Measurements from ENCODE around the gene KIAA1671.

Gene KIAA1671

DNA sequence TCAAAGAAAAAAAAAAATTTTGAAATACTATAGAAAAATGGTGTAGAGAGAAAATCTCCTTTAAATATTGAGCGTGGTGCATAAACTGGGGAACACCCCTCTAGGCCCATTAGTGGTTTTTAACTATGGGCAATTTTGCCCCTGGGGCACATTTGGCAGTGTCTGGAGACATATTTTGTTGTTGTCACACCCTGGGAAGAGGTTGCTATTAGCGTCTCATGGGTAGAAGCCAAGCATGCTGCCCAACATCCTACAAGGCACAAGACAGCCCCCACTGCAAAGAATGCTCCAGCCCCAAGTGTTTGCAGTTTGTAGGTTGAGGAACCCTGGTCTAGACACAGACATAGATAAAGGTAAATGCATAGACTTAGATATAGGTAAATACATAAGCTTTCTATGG, 92.6 kb downstream of the KIAA1671 start:
- no peak overlapping the region for H3K4me3 ChIP-seq (IDR thresholded peaks at IDR 0.05; ENCODE audit: insufficient read depth, low read depth, low read length)
- no peak overlapping the region for H3K9ac ChIP-seq
- H3K36me3 ChIP-seq (ENCODE audit: insufficient read depth): no peaks in the 10 kb centered on the region
- no peaks in the 10 kb centered on the region for H3K27me3 ChIP-seq (ENCODE audit: insufficient read depth, low read depth)
- no peaks in the 10 kb centered on the region for H3K79me2 ChIP-seq (ENCODE audit: insufficient read depth, low read depth)
- no peaks in the 10 kb centered on the region for H3K4me1 ChIP-seq (ENCODE audit: low read depth, poor library complexity, severe bottlenecking)
- no peaks in the 10 kb centered on the region for H4K20me1 ChIP-seq (ENCODE audit: insufficient read depth)
- no peak overlapping the region for H3K27ac ChIP-seq
- no peak overlapping the region for H3K4me2 ChIP-seq
- no peak overlapping the region for H2AFZ ChIP-seq (ENCODE audit: low read depth)
- TF ChIP-seq, protein P1, sequence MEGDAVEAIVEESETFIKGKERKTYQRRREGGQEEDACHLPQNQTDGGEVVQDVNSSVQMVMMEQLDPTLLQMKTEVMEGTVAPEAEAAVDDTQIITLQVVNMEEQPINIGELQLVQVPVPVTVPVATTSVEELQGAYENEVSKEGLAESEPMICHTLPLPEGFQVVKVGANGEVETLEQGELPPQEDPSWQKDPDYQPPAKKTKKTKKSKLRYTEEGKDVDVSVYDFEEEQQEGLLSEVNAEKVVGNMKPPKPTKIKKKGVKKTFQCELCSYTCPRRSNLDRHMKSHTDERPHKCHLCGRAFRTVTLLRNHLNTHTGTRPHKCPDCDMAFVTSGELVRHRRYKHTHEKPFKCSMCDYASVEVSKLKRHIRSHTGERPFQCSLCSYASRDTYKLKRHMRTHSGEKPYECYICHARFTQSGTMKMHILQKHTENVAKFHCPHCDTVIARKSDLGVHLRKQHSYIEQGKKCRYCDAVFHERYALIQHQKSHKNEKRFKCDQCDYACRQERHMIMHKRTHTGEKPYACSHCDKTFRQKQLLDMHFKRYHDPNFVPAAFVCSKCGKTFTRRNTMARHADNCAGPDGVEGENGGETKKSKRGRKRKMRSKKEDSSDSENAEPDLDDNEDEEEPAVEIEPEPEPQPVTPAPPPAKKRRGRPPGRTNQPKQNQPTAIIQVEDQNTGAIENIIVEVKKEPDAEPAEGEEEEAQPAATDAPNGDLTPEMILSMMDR (conservative IDR thresholded peaks at IDR 0.05; ENCODE audit: low read depth, low read length): no peak

DNA sequence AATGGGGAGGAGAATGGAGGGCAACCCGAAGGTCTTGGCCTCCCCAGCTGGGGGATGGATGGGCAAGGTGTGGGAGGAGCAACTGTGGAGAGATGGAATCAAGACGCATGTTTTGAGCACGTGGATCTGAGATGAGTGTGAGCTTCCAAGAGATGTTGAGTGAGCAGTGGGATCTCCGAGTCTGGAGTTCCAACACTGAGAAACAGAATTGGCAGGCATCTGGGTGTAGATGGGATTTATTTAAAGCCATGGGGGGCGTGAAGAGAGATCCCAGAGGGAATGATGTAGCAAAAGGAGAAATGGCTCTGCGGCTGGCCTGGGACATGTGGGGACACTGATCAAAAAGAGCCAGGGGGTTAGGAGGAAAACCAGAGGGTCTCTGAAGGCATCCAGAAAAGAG, 95.6 kb downstream of the KIAA1671 start:
- Histone ChIP-seq H3K27ac (no peak overlapping the region), H3K27me3 (ENCODE audit: insufficient read depth, low read depth) (no peaks in the 10 kb centered on the region), H2AFZ (ENCODE audit: low read depth) (no peak overlapping the region), H3K4me1 (ENCODE audit: low read depth, poor library complexity, severe bottlenecking) (no peaks in the 10 kb centered on the region), H3K4me2 (no peak overlapping the region), H3K4me3 (IDR thresholded peaks at IDR 0.05; ENCODE audit: insufficient read depth, low read depth, low read length) (no peak overlapping the region), H3K79me2 (ENCODE audit: insufficient read depth, low read depth) (no peaks in the 10 kb centered on the region), H4K20me1 (ENCODE audit: insufficient read depth) (no peaks in the 10 kb centered on the region), H3K9ac (no peak overlapping the region), H3K36me3 (ENCODE audit: insufficient read depth) (no peaks in the 10 kb centered on the region)
- TF ChIP-seq, protein P1 (conservative IDR thresholded peaks at IDR 0.05; ENCODE audit: low read depth, low read length): no peak

DNA sequence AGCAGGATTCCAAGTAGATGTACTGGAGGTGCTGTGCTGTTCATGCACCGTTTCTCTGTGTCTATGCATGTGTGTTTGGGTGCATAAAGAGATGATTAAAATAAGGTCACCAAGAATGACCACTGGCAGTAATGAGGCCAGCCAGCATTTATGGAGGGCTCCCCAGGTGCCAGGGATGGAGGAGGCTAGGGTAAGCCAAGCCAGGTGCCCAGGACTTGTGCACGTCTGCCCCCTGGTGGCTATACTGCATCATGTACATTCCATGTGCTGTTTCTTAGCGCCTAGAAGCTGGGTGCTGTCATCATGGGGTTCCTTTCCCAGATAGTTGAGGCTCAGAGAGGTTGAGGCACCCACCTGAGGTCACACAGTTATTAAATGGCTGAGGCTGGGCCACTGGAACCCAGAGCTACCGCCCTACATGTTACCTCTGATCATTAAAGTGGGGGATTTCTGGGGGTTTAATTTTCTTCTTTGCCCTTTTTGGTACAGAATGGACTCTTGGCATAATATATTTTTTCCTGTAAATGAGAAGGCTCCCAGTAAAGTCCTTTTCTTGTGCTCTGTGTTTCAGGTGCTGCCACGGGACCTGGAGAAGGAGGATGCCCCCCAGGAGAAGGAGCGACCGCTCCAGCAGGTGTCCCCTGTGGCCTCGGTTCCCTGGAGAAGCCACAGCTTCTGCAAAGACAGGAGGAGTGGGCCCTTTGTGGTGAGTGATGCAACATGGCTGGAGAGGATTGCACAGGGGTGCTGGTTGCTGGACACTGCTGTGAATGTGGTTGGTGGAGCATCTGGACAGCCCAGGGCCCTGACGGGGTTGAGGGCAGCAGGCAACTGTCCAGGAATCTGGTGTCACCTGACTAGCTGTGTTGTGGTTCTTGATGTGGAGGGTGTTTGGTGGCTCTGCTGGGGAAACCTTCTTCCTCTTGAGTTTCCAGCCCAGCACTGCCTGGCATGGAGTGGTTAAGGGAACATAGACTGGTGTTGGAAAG, 96.4 kb downstream of the KIAA1671 start:
- H3K27ac ChIP-seq: no peak overlapping the region
- no peaks in the 10 kb centered on the region for H3K36me3 ChIP-seq (ENCODE audit: insufficient read depth)
- H3K4me1 ChIP-seq (ENCODE audit: low read depth, poor library complexity, severe bottlenecking): no peaks in the 10 kb centered on the region
- TF ChIP-seq, protein P1 (conservative IDR thresholded peaks at IDR 0.05; ENCODE audit: low read depth, low read length): peak; percentile 93
- H3K4me3 ChIP-seq (IDR thresholded peaks at IDR 0.05; ENCODE audit: insufficient read depth, low read depth, low read length): no peak overlapping the region
- no peak overlapping the region for H3K9ac ChIP-seq
- no peaks in the 10 kb centered on the region for H3K79me2 ChIP-seq (ENCODE audit: insufficient read depth, low read depth)
- H3K4me2 ChIP-seq: no peak overlapping the region
- no peak overlapping the region for H2AFZ ChIP-seq (ENCODE audit: low read depth)
- no peaks in the 10 kb centered on the region for H4K20me1 ChIP-seq (ENCODE audit: insufficient read depth)
- H3K27me3 ChIP-seq (ENCODE audit: insufficient read depth, low read depth): no peaks in the 10 kb centered on the region

DNA sequence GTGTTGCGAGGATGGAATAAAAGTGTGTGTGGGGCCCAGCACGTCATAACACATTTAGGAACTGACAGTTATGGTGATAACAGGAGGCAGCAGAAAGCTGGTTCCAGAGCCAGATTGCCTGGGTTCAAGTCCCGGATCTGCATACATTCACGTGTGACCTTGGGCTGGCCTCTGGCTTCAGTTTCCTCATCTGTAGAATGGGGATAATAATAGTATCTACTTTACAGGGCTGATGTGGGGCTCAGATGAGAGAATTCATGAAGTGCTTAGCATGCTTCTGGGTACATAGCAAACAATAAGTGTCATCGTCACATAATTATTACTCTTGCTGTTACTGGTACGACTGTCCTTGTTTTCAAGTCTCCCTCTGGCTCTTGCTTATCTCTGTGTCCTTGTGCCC, 97.3 kb downstream of the KIAA1671 start:
- no peaks in the 10 kb centered on the region for H3K36me3 ChIP-seq (ENCODE audit: insufficient read depth)
- no peaks in the 10 kb centered on the region for H3K4me1 ChIP-seq (ENCODE audit: low read depth, poor library complexity, severe bottlenecking)
- no peaks in the 10 kb centered on the region for H4K20me1 ChIP-seq (ENCODE audit: insufficient read depth)
- TF ChIP-seq, protein P1 (conservative IDR thresholded peaks at IDR 0.05; ENCODE audit: low read depth, low read length): no peak
- no peak overlapping the region for H2AFZ ChIP-seq (ENCODE audit: low read depth)
- H3K4me3 ChIP-seq (IDR thresholded peaks at IDR 0.05; ENCODE audit: insufficient read depth, low read depth, low read length): no peak overlapping the region
- H3K9ac ChIP-seq: no peak overlapping the region
- no peak overlapping the region for H3K4me2 ChIP-seq
- no peaks in the 10 kb centered on the region for H3K79me2 ChIP-seq (ENCODE audit: insufficient read depth, low read depth)
- H3K27ac ChIP-seq: no peak overlapping the region
- H3K27me3 ChIP-seq (ENCODE audit: insufficient read depth, low read depth): no peaks in the 10 kb centered on the region

Measured in KMS-11 (cell line).